NCI-H69 (cell line): Measurements from ENCODE around the gene KRT10.

Experiments
- DNase-seq: peaks from one replicate; lab custom pipeline; 2025; lab: John Stamatoyannopoulos, UW

Gene KRT10

DNA sequence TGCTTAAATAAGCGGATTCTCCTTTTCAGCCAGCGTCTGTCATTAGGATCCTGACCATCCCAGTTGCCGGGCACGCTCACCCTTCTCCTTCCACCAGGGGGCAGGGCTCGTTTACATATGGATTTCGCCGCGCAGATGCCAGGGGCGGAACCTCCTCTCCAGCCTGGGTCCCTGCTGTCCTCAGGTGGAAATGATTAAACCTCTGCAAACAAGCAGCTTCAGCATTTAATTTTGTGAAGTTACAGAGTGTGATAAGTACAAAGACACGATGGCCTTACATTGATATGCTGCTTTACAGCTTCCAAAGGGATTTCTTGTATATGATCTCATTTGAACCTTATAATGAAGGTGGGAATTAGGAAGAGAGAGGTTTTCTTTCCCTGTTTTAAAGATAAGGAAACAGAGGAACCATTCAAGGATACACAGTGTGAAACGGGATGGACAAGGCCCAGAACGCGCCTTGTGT lies 18.8 kb downstream of the KRT10 start:
- peak; percentile 91 for DNase-seq

DNA sequence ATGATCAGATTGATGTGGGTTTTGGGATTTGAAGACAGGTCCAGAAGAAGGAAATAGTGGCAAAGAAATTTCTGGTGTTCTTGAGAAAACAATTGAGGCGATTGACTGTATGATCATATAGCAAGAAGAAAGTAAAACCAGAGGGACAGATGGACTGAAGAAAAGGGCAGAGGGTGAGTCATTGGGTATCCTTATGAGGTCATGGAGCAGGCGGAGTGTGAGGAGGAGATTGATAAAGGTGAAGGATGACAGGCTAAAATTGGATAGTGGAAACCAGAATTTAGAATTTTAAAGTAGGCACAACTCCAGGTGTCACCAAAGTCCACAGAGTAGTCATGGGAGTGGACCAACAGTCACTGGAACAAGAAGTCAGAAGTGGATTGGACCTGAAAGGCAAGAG lies 21.3 kb downstream of the KRT10 start:
- DNase-seq = no peak

GRCh38 chr17:40800381-40800780 lies 22.0 kb downstream of the KRT10 start:
- no peak for DNase-seq

DNA sequence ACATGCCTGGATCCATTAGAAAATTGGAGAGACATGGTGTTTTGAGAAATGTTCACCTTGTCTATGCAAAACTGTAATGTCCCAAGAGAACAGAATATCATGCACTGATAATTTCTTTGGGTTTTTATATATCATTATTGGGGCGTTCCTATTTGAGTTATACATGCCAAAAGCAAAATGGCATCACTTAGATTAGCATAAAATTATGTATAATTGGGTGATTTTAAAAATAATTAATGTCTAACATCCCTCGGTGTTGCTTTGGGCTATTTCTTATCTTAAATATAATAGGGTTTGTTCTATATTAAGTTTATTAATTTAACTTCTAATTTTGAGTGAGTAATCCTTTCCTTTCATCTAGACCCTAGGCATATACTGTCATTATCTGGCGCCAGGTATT lies 22.6 kb downstream of the KRT10 start, which contains the start of gene KRT28:
TSS of gene KRT28 (minus strand) at position 101 of the 400 bp plus-strand sequence. CDS start at position 35, 66 bp downstream.
- DNase-seq = no peak

- no peak for DNase-seq
These were observed 25.6 kb downstream of the KRT10 start for GRCh38 chr17:40796846-40797245.

GRCh38 chr17:40795019-40795667 lies 27.3 kb downstream of the KRT10 start:
- no peak for DNase-seq

- peak; percentile 28 for DNase-seq
These were observed 27.9 kb downstream of the KRT10 start for GRCh38 chr17:40794466-40794865.

- DNase-seq = peak; percentile 20
These were observed 28.6 kb downstream of the KRT10 start for GRCh38 chr17:40793832-40794231.

DNA sequence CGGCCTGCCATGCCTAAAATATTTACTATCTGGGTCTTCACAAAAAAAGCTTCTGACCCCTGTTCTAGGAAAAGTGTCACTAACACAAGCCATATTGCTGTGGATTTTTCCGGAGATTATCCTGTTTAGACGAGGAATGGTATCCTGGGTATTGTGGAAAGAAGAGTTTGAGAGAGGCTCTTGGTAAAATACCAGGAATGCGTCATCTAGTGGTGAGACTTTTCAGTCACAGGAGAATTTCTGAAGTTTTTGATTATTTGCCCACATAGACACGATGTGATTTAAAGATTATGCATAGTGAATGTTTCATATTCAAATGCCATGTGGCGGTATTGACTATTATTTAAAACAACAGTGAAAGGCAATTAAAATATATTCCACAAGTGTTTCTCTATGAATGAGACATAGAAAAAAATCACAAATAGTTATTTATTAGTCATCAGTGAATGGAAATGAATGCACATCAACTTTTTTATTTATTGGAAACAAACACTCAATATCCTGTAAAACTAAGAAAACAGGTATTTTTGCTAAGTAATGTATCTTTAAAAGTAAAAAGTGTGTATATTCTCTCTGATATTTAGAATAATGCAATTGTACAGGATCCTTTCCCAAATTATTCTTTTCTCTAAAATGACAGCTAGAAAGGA lies 30.5 kb downstream of the KRT10 start:
- DNase-seq = peak; percentile 34

DNA sequence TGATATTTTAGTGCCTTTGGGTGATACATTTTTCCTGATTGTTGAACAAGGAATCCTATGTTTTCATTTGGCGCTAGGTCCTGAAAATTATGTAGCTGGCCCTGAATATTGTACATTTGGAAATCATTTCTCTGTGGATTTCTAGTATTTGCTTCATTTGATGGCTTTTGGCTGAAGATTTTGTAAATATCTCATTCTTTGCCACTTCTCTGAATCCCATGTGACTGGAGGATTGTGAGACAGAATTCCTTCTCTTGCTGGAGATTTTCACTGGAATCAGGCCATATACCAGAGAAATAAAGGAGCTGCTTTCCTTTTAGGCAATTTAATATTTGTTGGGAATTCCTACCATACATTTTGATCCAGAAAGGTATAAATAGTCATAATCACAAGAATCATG lies 31.3 kb downstream of the KRT10 start:
- DNase-seq = no peak

- no peak for DNase-seq
These were observed 40.0 kb downstream of the KRT10 start, which contains the start of gene KRT27 for GRCh38 chr17:40782450-40782849. Gene KRT27, minus strand, starts transcription at chr17:40782550. Its CDS starts 57 bp downstream, at chr17:40782493.

GRCh38 chr17:40779181-40779909 lies 43.1 kb downstream of the KRT10 start:
- peak; percentile 53 for DNase-seq

DNA sequence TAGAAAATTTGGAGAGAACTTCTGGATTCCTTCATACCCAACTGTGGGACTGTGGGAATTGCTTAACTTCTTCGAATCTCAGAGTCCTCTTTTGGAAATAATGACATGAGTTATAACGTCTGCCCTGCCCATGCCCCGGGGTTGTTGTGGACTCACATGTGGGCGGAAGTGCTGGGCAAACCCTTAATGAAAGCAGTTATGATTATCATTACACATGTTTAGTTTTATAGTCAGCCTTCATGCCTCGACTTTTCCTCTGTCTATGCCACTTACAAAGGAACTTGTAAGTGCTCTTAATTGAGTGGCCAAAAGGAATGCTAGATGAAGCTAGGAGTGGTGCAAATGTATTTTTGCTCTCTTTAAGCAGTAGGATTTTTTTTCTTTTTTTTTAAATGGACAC lies 44.0 kb downstream of the KRT10 start:
- peak; percentile 10 for DNase-seq

GRCh38 chr17:40777971-40778370 lies 44.4 kb downstream of the KRT10 start:
- no peak for DNase-seq

- peak; percentile 35 for DNase-seq
These were observed 45.0 kb downstream of the KRT10 start for GRCh38 chr17:40777459-40777858.

DNA sequence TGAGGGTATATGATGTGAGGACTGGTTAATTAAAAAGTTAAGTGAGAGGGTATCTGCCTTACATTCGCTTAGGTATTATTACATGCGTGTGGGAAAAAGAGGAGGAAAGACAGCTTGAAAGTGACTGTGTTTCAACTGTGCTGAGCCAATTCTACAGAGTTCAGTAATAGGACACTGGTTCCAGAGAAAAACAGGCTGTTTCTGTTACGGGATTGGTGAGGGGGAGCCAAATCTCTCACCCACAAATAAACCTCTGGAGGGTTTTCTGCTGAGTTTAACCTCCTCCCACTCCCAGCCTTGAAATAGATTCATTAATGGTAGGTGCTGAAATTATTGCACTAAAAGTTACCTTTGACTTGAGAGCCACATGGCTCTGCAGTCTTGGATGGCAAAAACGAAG lies 46.5 kb downstream of the KRT10 start:
- no peak for DNase-seq

GRCh38 chr17:40772101-40772500 lies 50.3 kb downstream of the KRT10 start, which contains the start of gene KRT26:
Gene KRT26, minus strand, starts transcription at chr17:40772201. Its CDS starts 88 bp downstream, at chr17:40772113.
- no peak for DNase-seq
